Endothelial cell of umbilical vein (primary cell): ENCODE measurements around the gene SLC12A8. TPM values are rescaled to one million over a fixed set of nuclear protein-coding genes. Genes with fewer than 3 reads are reported as not detected.

ENCODE experiments used
- BruUV-seq: library from RNA; stranded (reverse); fragments of 400-500 nt; replicated peaks from 2 replicates; lab custom pipeline; 2021; lab: Mats Ljungman, UMichigan
- CTCF ChIA-PET: fragments of 300-600, 350-600 bp; sonication (Branson Sonifier 250); formaldehyde crosslinking; loops from one replicate; lab custom pipeline; 2021; ENCODE audit warnings: antibody characterized with exemption, inconsistent platforms; lab: Charles Lee
- POLR2A ChIA-PET: fragments of 300-600, 350-600 bp; sonication (Branson Sonifier 250); formaldehyde crosslinking; loops from one replicate; lab custom pipeline; 2021; ENCODE audit warnings: antibody characterized with exemption, inconsistent platforms; lab: Charles Lee
- DNase-seq: peaks from one replicate; pipeline ENCODE4 v3.0.0-alpha.2; 2011; ENCODE audit warnings: low read depth, low spot score
- FAIRE-seq: peaks from 2 replicates; lab custom pipeline; 2011; peaks lifted over from hg19 to GRCh38; lab: Jason Lieb, UNC
- H2AFZ ChIP-seq: 2 replicates; pipeline ENCODE4 v1.6.0; 2012; ENCODE audit warnings: low read depth, low read length, control low read depth, inconsistent platforms
- H3K27ac ChIP-seq: 2 replicates; pipeline ENCODE4 v1.5.1; 2011; ENCODE audit warnings: low read depth, mild to moderate bottlenecking, control low read depth, low read length, moderate library complexity; ENCODE audit not compliant: insufficient read depth
- H3K27me3 ChIP-seq, 2 experiments: 2 replicates each; pipeline versions ENCODE4 v1.6.0 to v1.6.1; 2011; ENCODE audit warnings: low read length in 2 of 2, mixed read lengths in 1 of 2; ENCODE audit not compliant: control insufficient read depth in 2 of 2, insufficient read depth in 2 of 2
- H3K36me3 ChIP-seq, 2 experiments: 2 replicates in 1 of 2; 3 replicates in 1 of 2; pipeline ENCODE4 v1.5.1; 2011; ENCODE audit warnings: low read length in 2 of 2, mild to moderate bottlenecking in 1 of 2, moderate library complexity in 1 of 2; ENCODE audit not compliant: control insufficient read depth in 2 of 2, insufficient read depth in 2 of 2; ENCODE audit errors: extremely low read depth in 1 of 2
- H3K4me1 ChIP-seq: 3 replicates; pipeline ENCODE4 v1.5.1; 2011; ENCODE audit warnings: mild to moderate bottlenecking, low read length; ENCODE audit not compliant: control insufficient read depth, insufficient read depth; ENCODE audit errors: extremely low read depth
- H3K4me2 ChIP-seq: 2 replicates; pipeline ENCODE4 v1.6.1; 2011; ENCODE audit warnings: low read length, control low read depth, mixed read lengths; ENCODE audit not compliant: insufficient read depth
- H3K4me3 ChIP-seq, 3 experiments: fragments of 200-600 bp in 1 of 3; sonication (generic), shearing (Covaris generic) in 1 of 3; replicated peaks in 1 of 3; 2 replicates each; pipeline ENCODE4 v1.5.1; 2011 to 2016; ENCODE audit warnings: control low read depth in 3 of 3, low read length in 3 of 3, mild to moderate bottlenecking in 2 of 3, inconsistent platforms in 1 of 3, low read depth in 1 of 3, moderate library complexity in 1 of 3; ENCODE audit not compliant: insufficient read depth in 1 of 3
- H3K79me2 ChIP-seq: 2 replicates; pipeline ENCODE4 v1.6.0; 2012; ENCODE audit warnings: low read length, inconsistent platforms; ENCODE audit not compliant: control insufficient read depth, insufficient read depth
- H3K9ac ChIP-seq: replicated peaks from 2 replicates; pipeline ENCODE3; 2011; ENCODE audit warnings: low read length, control low read depth; ENCODE audit not compliant: insufficient read depth; ENCODE audit errors: extremely low read depth
- H3K9me1 ChIP-seq: replicated peaks from 3 replicates; pipeline ENCODE4 v1.6.0; 2011; ENCODE audit warnings: mild to moderate bottlenecking, low read length; ENCODE audit not compliant: control insufficient read depth, insufficient read depth; ENCODE audit errors: extremely low read depth
- H3K9me3 ChIP-seq: replicated peaks from 2 replicates; pipeline ENCODE4 v1.5.1; 2012; ENCODE audit warnings: low read length, inconsistent platforms; ENCODE audit not compliant: control insufficient read depth, insufficient read depth
- H4K20me1 ChIP-seq: replicated peaks from 2 replicates; pipeline ENCODE3; 2011; ENCODE audit warnings: mild to moderate bottlenecking, low read length; ENCODE audit not compliant: control insufficient read depth, insufficient read depth; ENCODE audit errors: extremely low read depth
- EZH2 ChIP-seq: IDR thresholded peaks from 2 replicates; pipeline ENCODE4 v1.6.1; 2012; ENCODE audit warnings: borderline replicate concordance, low read depth, mild to moderate bottlenecking, moderate library complexity, low read length, inconsistent platforms; ENCODE audit not compliant: severe bottlenecking
- JUN ChIP-seq: IDR thresholded peaks from 2 replicates; pipeline ENCODE4 v1.6.1; 2011; ENCODE audit warnings: borderline replicate concordance, low read depth; ENCODE audit not compliant: insufficient read length, insufficient read depth
- POLR2A ChIP-seq: IDR thresholded peaks from 2 replicates; pipeline ENCODE4 v1.6.1; 2012; ENCODE audit warnings: low read depth, mild to moderate bottlenecking, control low read depth, low read length
- dilution Hi-C: fragments of 300-500 bp; cut with MboI; formaldehyde crosslinking; loops from one replicate; pipeline ENCODE4 v1.15.0; 2019; ENCODE audit warnings: low sequenced_read_pairs; ENCODE audit not compliant: extremely low pct_ligation_motif_present
- intact Hi-C: fragments of 100-400 bp; cut with micrococcal nuclease; formaldehyde crosslinking; loops from one replicate; pipeline ENCODE4 v1.10.0; 2022
- polyA plus RNA-seq, 4 experiments: library from polyadenylated mRNA; depleted of rRNA in 3 of 4; stranded (reverse) in 3 of 4; unstranded in 1 of 4; fragments of >200 nt; gene quantifications; 2 replicates each; pipeline versions ENCODE4 v1.2.1 to v1.2.3, GENCODE V29; 2011 to 2012; ENCODE audit warnings: missing spikeins in 1 of 4
- total RNA-seq: library from RNA; stranded (reverse); gene quantifications from 2 replicates; pipeline ENCODE4 v1.2.3, GENCODE V29; 2021
- TF ChIP-seq, protein P1 (sequence below), 2 donors: IDR thresholded peaks; 1 replicate in 1 of 2; 2 replicates in 1 of 2; pipeline ENCODE4 v1.5.1; 2011; ENCODE audit warnings: low read length in 2 of 2, mild to moderate bottlenecking in 2 of 2, moderate library complexity in 2 of 2, control low read depth in 1 of 2, inconsistent platforms in 1 of 2, low read depth in 1 of 2; ENCODE audit not compliant: insufficient read depth in 1 of 2; ENCODE audit errors: extremely low read depth in 1 of 2

The SLC12A8 gene
- total and polyA plus RNA-seq, 2 donors (not counting 3 experiments of a cell fraction or from before 2014, with no cell fraction given), result 0.86 to 0.90 TPM

DNA sequence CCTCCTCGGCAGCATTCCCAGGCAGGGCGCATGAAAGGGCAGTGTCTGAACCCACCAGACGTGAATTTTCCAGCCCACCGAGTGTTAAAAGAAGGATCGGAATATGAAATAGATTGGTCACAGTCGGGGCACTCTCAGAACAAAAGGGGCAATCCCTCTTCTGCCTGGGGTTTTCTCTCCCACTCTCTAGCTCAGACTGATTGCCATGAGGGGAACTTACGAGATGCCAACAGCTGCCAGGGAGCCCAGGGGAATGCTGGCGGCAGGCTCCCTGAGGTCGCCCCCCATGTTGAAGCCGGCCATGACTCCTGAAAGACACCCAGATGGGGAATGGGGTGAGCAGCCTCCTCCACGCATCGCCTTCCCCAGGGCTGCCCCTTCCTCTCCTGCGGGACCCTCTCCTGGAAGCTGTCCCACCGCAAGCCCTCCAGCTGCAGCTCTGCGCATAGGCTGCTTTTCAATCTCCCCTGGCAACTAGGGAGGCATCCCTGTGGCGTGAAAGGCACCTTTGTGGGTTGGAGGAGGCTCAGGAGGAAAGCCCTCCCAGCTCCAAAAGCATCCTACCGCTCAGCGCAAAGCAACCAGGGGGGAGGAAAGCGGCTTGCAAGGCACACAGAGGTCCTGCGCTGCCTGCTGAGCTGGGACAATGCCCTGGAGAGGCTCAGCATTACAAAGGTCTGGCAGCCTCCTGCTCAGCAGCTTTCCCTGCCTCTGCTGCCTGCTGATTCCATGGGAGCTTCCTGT, 92.0 kb downstream of the SLC12A8 start:
- peaks cover 3% of the 10 kb centered on the region for H3K4me1 ChIP-seq

More for the DNA sequence above, 92.0 kb downstream of the SLC12A8 start:
- H2AFZ ChIP-seq, result no peak overlapping the region
- FAIRE-seq (no peak), DNase-seq (no peak)
- no peaks in the 10 kb centered on the region for H3K27me3 ChIP-seq
- H3K4me2 ChIP-seq, result no peak overlapping the region
- H3K79me2 ChIP-seq, result no peaks in the 10 kb centered on the region
- no peaks in the 10 kb centered on the region for H4K20me1 ChIP-seq
- TF ChIP-seq, protein P1, sequence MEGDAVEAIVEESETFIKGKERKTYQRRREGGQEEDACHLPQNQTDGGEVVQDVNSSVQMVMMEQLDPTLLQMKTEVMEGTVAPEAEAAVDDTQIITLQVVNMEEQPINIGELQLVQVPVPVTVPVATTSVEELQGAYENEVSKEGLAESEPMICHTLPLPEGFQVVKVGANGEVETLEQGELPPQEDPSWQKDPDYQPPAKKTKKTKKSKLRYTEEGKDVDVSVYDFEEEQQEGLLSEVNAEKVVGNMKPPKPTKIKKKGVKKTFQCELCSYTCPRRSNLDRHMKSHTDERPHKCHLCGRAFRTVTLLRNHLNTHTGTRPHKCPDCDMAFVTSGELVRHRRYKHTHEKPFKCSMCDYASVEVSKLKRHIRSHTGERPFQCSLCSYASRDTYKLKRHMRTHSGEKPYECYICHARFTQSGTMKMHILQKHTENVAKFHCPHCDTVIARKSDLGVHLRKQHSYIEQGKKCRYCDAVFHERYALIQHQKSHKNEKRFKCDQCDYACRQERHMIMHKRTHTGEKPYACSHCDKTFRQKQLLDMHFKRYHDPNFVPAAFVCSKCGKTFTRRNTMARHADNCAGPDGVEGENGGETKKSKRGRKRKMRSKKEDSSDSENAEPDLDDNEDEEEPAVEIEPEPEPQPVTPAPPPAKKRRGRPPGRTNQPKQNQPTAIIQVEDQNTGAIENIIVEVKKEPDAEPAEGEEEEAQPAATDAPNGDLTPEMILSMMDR (IDR thresholded peaks at IDR 0.05; ENCODE audit: extremely low read depth in 1 of 2, insufficient read depth in 1 of 2, low read depth in 1 of 2, low read length in 2 of 2), result no peak
- TF ChIP-seq POLR2A (no peak), EZH2 (no peak), JUN (no peak)
- no peaks in the 10 kb centered on the region for H3K36me3 ChIP-seq
- no peaks in the 10 kb centered on the region for H3K9me3 ChIP-seq
- H3K4me3 ChIP-seq, result no peak overlapping the region
- no TSS peak for BruUV-seq
- dilution Hi-C loops, result no loop called here
- no peaks in the 10 kb centered on the region for H3K9me1 ChIP-seq
- POLR2A ChIA-PET, result no interaction called here
- H3K9ac ChIP-seq, result no peak overlapping the region
- intact Hi-C loops, result no loop called here
- H3K27ac ChIP-seq, result no peak overlapping the region
- CTCF ChIA-PET, result interaction anchor here (0.8 to 2.2 kb wide), 5 partner anchors 21 to 185 kb away, joined by 3 to 8 read pairs (median 4); no protein-coding TSS in a partner anchor
